ENCODE data around the gene DSTYK. TPM values are rescaled to one million over a fixed set of nuclear protein-coding genes. Genes with fewer than 3 reads are reported as not detected.

Gene DSTYK
- polyA plus RNA-seq, 1 donor from 2014 or later: 12.1 TPM

DNA sequence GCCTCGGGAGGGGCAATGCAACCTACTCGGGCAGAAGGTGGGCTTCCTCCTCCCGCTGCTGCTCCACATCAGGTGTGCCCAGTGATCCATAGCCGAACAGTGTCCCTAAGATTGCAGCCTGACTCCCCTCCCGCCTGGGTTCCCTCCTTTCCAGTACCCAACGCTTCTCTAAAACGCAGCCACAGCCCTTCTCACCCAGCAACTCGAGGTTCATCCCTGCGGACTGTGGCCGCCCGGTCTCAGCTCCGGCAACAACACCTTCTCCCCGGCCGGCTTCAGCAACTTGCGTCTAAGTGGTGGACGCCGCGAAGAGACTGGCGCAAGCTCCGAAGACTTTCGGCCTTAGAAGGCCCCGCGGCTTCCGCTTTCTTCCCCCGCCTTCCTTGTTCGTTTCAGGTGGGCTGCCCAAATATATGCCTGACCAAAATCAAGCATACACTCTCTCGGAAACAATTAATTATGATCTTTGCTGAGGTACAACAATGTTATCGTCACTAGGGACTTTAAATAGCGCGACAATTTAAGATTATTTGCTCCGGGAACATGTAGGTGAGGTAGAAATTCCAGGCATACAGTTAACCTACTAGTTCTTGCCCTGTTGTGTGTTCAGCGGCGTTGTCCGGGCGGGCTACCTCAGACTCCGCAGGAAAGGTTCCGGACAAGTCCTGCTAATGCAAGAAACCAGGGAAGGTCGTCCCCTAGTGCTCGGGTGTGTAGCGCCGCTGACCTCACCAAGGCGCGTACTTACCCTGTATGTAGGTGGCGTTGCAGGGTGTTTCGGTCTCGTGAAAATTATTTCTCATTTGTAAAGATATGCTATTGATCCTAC, 89.6 kb downstream of the DSTYK start, which contains the start of gene RBBP5:
RBBP5 (minus strand) TSS at position 319 of the 829 bp plus-strand sequence; CDS start at position 214, 105 bp downstream.
- no peaks in the 10 kb centered on the region for H3K36me3 ChIP-seq (ENCODE audit: insufficient read depth, low read length)

More for the DNA sequence above, 89.6 kb downstream of the DSTYK start, which contains the start of gene RBBP5:
- Histone ChIP-seq H3K79me2 (replicated peaks; ENCODE audit: insufficient read depth, low read length) (peaks cover 26% of the 10 kb centered on the region), H3K9me2 (ENCODE audit: insufficient read depth, low read length) (no peaks in the 10 kb centered on the region), H3K4me2 (ENCODE audit: low read length) (peak within 1 kb of the TSS; percentile 94), H4K20me1 (ENCODE audit: insufficient read depth) (no peaks in the 10 kb centered on the region), H3K4me3 (ENCODE audit: low read length) (peak within 1 kb of the TSS; percentile 75), H2AFZ (ENCODE audit: low read depth, low read length) (peak within 1 kb of the TSS; percentile 78), H3K9ac (ENCODE audit: low read length) (peak within 1 kb of the TSS; percentile 79), H3K27me3 (ENCODE audit: insufficient read depth, low read depth, low read length) (no peaks in the 10 kb centered on the region), H3K27ac (ENCODE audit: low read length) (peak within 1 kb of the TSS; percentile 91), H3K9me3 (ENCODE audit: low read length) (no peaks in the 10 kb centered on the region), H3F3A (ENCODE audit: insufficient read depth, low read length, poor library complexity, severe bottlenecking) (no peaks in the 10 kb centered on the region)
- TF ChIP-seq EP300 (conservative IDR thresholded peaks at IDR 0.05; ENCODE audit: poor library complexity, severe bottlenecking) (peak; percentile 79), SMC3 (conservative IDR thresholded peaks at IDR 0.05; ENCODE audit: poor library complexity) (peak; percentile 73), RAD21 (conservative IDR thresholded peaks at IDR 0.05) (peak; percentile 52), MXI1 (conservative IDR thresholded peaks at IDR 0.05; ENCODE audit: poor library complexity, severe bottlenecking) (peak; percentile 71), POLR2AphosphoS5 (IDR thresholded peaks at IDR 0.05) (peak; percentile 67), CTCF (IDR thresholded peaks at IDR 0.05; ENCODE audit: poor library complexity, severe bottlenecking) (peak; percentile 98), REST (IDR thresholded peaks at IDR 0.05; ENCODE audit: borderline replicate concordance) (peak; percentile 33), EZH2 (IDR thresholded peaks at IDR 0.05; ENCODE audit: borderline replicate concordance, insufficient read depth, low read length, poor library complexity, severe bottlenecking) (no peak), TAF1 (IDR thresholded peaks at IDR 0.05; ENCODE audit: low read depth) (peak; percentile 50)

All from neural cell (in vitro differentiated cells).